Activated naive CD4-positive, alpha-beta T cell treated with anti-CD3 and anti-CD28 coated beads, Interleukin-2, amount 50 U/mL, for 72 hours (primary cell): ENCODE results near the gene SMIM1. TPM values are rescaled to one million over a fixed set of nuclear protein-coding genes. Genes with fewer than 3 reads are reported as not detected.
"Not testable (repeated sequence)": the region's sequence is repeated elsewhere in the genome, so short reads cannot be mapped to it uniquely, and the experiment has no call there.

Source experiments
- ATAC-seq, 2 donors: fragments of 150-1000 bp; cut with Tn5 transposase; 2 replicates each; pipeline ENCODE4 v1.10.0; 2021; ENCODE audit warnings: mild to moderate bottlenecking in 2 of 2, moderate library complexity in 2 of 2
- DNase-seq, 2 donors: peaks; one replicate each; pipeline ENCODE4 v3.0.0; 2021 to 2022; ENCODE audit warnings: low spot score in 2 of 2
- H3K27ac Mint-ChIP-seq, 2 donors: one replicate each; pipeline ENCODE4 v1.8.0; 2022; ENCODE audit warnings: mild to moderate bottlenecking in 2 of 2, mixed read lengths in 2 of 2
- H3K36me3 Mint-ChIP-seq, 2 donors: one replicate each; pipeline ENCODE4 v1.8.0; 2022; ENCODE audit warnings: mixed read lengths in 2 of 2
- H3K9me3 Mint-ChIP-seq, 2 donors: one replicate each; pipeline ENCODE4 v1.8.0; 2022; ENCODE audit warnings: mixed read lengths in 2 of 2
- total RNA-seq, 2 donors: library from RNA; stranded (reverse); gene quantifications; one replicate each; pipeline ENCODE4 v1.2.3, GENCODE V29; 2022

The SMIM1 gene
- total RNA-seq, 2 donors from 2014 or later = 1.0 to 2.7 TPM

DNA sequence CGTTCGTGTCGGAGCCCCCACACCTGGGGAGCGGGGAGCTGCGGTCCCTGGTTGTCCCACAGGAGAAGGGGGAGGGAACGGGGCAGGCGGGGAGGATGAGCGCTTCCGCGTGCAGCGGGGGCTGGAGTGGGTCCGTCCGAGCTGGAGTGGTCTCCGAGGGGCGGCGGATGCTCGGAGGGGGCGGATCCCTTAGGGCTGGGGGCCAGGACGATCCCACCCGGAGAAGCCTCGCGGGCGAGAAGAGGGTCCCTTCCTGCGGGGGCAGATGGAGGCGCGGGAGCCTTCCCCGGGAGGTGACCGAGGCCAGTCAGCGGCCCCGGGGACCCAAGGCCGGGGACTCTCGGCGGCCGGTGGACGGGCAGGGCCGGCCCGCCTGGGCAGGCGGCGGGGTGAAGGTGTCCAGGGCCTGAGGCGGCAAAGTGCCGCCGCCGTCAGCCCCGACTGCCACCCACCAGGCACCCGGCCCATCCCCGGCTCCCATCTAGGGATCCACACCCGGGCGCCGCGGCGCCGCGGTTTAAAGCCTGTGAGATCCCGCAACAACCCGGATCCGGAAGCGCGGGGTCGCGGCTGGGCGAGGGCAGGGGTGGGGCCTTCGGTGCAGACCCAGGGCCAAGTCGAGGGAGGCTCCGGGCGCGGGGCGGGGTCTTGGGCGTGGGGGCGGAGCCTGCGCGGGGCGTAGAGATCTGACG, 25.6 kb upstream of the SMIM1 start:
- Mint-ChIP-seq H3K36me3 (peaks cover 6 to 11% of the 10 kb centered on the region in 2 donors), H3K9me3 (no peaks in the 10 kb centered on the region), H3K27ac (peak overlapping the region; percentile 9 to 85)
- peak; percentile 99 to 100 for ATAC-seq
- peak; percentile 87 to 96 for DNase-seq

DNA sequence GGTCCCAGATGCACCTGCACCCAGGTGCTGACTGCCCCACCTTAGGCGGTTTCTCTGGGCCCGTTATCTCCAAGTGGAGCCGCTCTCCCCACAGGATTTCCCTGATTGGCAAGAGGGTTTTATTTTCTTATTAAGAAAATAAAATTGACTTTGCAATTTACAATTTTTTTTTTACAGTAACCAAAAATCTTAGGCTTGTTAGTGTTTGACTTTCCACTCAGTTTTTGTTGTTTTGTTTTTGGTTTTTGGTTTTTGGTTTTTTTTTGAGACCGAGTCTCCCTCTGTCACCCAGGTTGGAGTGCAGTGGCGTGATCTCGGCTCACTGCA, 25.1 kb upstream of the SMIM1 start:
- no peak for DNase-seq
- no peaks in the 10 kb centered on the region for H3K9me3 Mint-ChIP-seq
- H3K36me3 Mint-ChIP-seq = peaks cover 6 to 11% of the 10 kb centered on the region in 2 donors
- no peak overlapping the region for H3K27ac Mint-ChIP-seq
- ATAC-seq = no peak

DNA sequence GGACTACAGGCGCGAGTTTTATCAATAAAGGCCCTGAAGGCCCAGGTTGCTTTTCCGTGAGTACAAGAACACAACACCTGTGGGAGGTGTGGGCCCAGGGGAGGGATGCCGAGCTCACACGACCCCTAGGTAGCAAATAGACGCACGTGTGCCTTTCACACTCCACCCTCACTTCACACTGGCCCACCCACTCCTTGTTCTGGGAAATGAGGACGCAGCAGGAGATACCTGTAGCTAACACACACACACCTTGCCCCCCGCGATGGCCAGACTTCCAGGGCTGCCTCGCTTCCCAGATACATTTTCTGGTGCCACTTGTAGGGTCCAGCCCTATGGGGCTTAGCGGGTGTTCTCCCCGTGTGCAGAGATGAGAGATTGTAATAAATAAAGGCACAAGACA, 24.6 kb upstream of the SMIM1 start:
- DNase-seq (no peak), ATAC-seq (no peak)
- Mint-ChIP-seq H3K36me3 (peaks cover 6 to 11% of the 10 kb centered on the region in 2 donors), H3K9me3 (no peaks in the 10 kb centered on the region), H3K27ac (peak overlapping the region in 1 of 2 donors; percentile 17)

DNA sequence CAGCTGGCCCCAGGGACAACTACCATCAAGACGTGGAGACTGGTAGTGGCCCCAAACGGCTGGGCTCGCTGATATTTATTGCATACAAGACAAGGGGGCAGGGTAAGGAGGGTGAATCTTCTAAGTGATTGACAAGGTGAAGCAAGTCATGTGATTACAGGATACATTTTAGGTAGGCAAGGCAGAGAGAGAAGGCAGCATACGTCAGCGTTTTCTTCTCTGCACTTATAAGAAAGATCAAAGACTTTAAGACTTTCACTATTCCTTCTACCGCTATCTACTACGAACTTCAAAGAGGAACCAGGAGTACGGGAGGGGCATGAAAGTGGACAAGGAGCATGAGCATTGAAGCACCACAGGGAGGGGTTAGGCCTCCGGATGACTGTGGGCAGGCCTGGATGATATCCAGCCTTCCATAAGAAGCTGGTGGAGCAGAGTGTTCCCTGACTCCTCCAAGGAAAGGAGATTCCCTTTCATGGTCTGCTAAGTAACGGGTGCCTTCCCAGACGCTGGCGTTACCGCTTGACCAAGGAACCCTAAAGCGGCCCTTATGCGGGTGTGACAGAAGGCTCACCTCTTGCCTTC, 24.1 kb upstream of the SMIM1 start:
- not testable (repeated sequence) for H3K27ac Mint-ChIP-seq, H3K9me3 Mint-ChIP-seq, ATAC-seq, DNase-seq
- H3K36me3 Mint-ChIP-seq = peaks cover 6 to 11% of the 10 kb centered on the region in 2 donors

DNA sequence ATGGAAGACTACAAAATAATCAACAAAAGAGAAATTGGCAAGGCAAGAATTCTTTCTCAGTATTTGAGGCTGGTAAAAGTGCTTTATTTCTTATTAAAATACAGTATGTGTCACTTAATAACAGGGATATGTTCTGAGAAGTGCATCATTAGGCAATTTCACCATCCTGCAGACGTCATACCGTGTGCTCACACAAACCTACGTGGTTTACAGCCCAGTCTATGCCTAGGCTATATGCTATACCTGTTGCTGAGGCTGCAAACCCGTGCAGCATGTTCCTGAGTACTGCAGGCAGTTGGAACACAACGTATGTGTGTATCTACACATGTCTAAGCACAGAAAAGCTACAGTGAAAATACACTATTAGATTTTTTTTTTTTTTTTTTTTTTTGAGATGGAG, 23.0 kb upstream of the SMIM1 start:
- no peaks in the 10 kb centered on the region for H3K9me3 Mint-ChIP-seq
- peaks cover 6 to 11% of the 10 kb centered on the region in 2 donors for H3K36me3 Mint-ChIP-seq
- DNase-seq (no peak), ATAC-seq (no peak)
- no peak overlapping the region for H3K27ac Mint-ChIP-seq

DNA sequence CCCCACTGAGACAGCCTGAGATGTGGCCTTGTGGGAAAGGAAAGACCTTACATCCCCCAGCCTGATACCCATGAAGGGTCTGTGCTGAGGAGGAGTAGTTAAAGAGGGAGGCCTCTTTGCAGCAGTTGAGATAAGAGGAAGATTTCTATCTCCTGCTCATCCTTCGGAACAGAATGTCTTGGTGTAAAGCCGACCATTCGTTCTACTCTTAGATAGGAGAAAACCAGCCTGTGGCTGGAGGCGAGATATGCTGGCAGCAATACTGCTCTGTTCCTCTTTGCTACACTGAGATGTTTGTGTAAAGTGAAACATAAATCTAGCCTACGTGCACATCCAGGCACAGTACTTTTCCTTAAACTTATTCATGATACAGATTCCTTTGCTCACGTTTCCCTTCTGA, 21.8 kb upstream of the SMIM1 start:
- no peak overlapping the region for H3K27ac Mint-ChIP-seq
- H3K36me3 Mint-ChIP-seq = peaks cover 0 to 5% of the 10 kb centered on the region in 2 donors
- DNase-seq = no peak
- H3K9me3 Mint-ChIP-seq = no peaks in the 10 kb centered on the region
- ATAC-seq = no peak

DNA sequence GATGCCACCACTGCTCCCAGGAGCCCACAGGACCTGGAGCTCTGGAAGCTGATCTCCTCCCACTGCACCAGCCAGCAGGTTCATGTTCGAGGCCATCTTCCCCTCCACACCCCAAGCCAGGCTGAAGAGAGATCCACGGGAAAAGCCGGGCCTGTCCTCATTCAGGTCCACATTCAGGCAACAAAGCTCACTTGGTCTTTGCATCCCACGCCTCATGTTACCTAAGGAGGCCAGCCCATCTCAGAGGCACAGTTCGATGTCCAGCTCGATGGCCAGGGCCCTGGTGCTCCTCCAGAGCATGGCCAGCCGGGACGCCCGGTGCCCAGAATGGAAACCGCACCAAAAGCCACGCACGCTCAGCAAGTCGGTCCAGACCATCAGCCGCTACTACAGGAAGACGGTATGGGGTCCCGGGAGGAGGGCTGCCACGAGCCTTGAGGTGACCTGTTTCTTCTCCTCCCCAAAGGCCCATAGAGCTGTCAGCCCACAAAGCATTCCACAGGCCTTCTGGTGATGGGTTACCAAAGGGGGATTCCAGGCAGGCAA, 20.1 kb upstream of the SMIM1 start, which contains the start of gene CCDC27:
Gene CCDC27, plus strand, starts transcription at position 51 of the 546 bp plus-strand sequence. Its CDS starts 32 bp downstream, at position 83.
- Mint-ChIP-seq H3K36me3 (no peaks in the 10 kb centered on the region), H3K9me3 (no peaks in the 10 kb centered on the region), H3K27ac (no peak within 1 kb of the TSS)

DNA sequence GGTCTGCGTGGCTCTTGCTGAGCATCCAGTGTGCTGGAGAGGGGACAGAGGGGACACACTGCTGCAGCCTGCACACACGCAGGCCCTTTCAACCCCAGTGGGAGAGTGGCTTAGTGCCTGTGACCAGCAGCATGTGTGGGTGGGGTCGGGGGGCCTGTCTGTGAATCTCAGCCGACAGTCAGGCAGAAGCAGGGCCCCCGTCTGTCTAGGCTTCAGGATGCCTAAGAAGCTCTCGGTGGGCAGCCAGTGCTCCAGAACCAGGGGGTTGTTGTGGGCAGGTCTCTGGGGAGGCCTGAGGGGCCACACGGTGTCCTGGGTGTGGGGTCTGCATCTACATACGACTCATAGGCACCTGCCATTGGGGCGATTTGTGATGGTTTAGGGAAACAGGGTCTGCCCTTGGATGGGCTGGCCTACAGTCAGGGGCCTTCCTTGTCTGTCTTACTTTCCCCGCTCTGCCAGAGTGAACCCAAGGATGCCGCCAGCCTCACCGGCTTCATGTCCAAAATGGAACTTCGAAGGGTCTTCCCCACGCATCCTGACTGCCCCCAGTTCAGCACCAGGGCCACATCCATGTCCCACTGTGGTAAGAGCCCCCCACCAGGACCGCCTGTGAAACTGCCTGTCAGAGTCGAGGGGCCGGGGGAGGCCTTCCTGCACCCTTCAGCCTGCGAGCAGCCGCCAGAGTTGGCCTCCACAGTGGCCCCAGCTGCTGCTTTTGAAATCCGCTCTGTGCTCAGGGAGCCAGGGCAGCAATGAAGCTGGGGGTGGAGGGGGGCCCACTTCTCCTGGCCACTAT, 18.7 kb upstream of the SMIM1 start:
- DNase-seq (no peak), ATAC-seq (no peak)
- Mint-ChIP-seq H3K9me3 (no peaks in the 10 kb centered on the region), H3K36me3 (no peaks in the 10 kb centered on the region), H3K27ac (no peak overlapping the region)

More for the DNA sequence above, 20.1 kb upstream of the SMIM1 start, which contains the start of gene CCDC27:
- no peak for DNase-seq
- ATAC-seq = no peak

DNA sequence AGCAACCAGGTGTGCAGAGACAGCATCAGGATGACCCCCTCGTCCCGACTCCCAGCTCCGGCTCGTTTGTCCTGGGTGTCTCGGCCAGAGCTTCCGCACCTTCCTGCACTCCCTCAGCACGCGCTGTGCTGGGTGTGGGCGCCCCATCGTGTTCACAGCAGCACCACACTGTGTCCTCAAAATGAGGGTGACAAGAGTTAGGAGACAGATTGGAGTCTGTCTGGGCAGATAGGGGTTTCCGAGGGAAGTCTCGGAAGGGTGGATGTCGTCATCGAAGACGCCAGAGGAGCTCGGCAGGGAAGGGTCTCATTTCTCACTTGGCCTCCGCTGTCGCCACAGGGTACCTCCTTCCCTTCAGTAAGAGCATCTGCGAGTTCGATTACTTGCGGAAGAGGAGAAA, 16.2 kb upstream of the SMIM1 start:
- ATAC-seq (no peak), DNase-seq (no peak)
- Mint-ChIP-seq H3K27ac (no peak overlapping the region), H3K9me3 (no peaks in the 10 kb centered on the region), H3K36me3 (peaks cover 0 to 8% of the 10 kb centered on the region in 2 donors)

DNA sequence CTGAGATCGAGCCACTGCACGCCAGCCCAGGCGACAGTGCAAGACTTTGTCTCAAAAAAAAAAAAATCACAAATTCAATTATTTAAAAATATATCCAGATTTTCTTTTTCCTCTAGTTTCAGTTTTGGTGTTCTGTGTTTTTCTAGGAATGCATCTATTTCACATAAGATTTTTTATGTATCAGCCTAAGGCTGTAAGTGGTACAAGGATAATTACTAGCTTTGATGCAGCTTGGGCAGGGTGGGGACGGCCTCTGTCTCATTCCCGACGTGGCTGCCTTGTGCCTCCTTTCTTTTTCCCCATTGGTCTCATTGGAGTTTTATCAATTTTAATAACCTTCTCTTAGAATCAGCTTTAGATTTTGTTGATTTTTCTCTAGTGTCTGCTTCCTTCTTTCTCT, 13.4 kb upstream of the SMIM1 start:
- no peaks in the 10 kb centered on the region for H3K9me3 Mint-ChIP-seq
- DNase-seq = no peak
- H3K36me3 Mint-ChIP-seq = peaks cover 0 to 8% of the 10 kb centered on the region in 2 donors
- no peak for ATAC-seq
- H3K27ac Mint-ChIP-seq = no peak overlapping the region

DNA sequence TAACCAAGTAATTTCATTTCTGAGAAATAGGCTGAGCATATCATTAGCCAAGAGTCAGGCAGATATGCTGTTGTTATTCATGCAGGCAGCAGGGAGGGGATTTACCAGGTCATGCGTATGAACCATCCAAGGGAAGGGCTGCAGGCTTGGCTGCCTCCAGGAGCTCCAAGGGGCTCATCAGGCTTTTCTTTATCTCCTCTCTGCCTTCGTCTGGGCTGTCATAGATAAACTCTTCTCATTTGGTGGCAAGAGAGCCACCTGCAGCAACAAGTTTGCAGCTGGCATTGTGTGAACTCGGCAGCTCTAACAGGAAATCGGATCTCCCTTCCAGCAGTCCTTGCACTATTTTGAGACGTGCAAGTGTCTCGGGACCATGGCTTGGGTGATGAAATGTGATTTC, 12.8 kb upstream of the SMIM1 start:
- ATAC-seq (no peak), DNase-seq (no peak)
- Mint-ChIP-seq H3K9me3 (no peaks in the 10 kb centered on the region), H3K36me3 (peaks cover 0 to 8% of the 10 kb centered on the region in 2 donors), H3K27ac (no peak overlapping the region)

DNA sequence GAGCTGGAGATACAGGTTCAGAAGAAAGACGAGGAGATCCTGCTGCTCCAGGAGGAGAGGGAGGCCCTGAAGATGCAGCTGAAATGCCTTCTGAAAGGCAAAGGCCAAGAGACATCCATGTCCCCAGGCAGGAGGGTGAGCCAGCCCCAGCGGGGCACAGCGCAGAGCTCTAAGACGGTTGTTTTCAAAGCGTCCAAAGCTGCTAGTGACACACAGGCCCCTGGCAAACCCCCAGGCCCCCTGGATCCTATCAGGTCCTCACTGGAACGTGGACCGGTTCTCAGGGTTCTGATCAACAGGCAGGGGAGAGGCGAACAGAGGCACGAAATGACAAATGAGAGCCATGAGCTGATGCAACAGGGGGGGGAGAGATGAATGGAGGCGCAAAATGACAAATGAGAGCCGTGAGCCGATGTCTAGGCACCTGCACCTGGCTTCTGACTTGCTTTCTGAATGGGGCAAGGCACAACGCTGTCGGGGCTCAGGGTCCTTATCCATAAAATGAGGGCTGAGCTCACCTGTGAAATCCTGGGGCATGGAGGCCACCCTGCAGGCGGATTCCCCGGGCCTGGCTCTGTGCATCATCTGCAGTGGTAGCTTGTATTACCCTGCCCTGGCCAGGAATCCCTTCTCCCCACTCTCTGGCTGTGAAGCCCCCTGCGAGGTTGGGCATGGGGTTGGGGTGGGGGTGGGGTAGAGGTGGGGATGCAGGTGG, 11.1 kb upstream of the SMIM1 start:
- Mint-ChIP-seq H3K36me3 (peaks cover 0 to 8% of the 10 kb centered on the region in 2 donors), H3K27ac (no peak overlapping the region), H3K9me3 (no peaks in the 10 kb centered on the region)
- DNase-seq (no peak), ATAC-seq (no peak)

DNA sequence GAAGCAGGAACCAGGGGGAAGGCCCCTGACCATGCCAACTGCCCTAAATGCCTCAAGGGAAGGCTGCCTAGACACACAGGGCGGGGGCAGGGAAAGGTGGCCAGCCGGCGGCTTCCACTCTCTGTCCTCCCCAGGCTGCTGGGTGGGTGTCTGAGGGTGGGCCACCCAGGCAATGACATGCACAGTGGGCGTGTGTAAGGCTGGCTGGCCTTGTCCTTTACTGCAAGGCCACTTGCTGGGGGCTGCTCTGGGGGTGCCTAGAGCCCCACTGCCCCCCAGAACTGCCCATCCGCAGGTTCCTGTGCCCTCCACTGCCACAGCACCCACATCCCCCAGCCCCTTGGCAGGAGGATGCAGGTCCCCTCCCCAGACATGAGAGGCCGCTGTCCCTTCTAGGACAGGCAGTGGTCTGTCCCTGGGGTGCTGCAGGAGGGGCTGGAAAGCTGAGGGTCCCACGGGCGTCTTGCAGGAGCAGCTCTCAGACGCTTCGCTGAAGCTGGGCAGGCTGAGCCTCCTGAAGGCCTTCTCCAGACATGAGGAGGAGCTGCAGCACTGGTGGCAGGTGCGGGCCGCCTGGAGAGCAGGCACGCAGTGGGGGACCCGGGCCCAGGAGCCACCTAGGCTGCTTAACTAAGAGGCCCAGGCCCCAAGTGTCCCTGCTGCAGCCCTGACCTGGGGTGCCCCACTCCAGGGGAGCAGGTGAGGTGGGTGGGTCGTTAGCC, 10.2 kb upstream of the SMIM1 start:
- Mint-ChIP-seq H3K36me3 (peaks cover 0 to 8% of the 10 kb centered on the region in 2 donors), H3K27ac (no peak overlapping the region), H3K9me3 (no peaks in the 10 kb centered on the region)
- ATAC-seq (no peak), DNase-seq (no peak)

DNA sequence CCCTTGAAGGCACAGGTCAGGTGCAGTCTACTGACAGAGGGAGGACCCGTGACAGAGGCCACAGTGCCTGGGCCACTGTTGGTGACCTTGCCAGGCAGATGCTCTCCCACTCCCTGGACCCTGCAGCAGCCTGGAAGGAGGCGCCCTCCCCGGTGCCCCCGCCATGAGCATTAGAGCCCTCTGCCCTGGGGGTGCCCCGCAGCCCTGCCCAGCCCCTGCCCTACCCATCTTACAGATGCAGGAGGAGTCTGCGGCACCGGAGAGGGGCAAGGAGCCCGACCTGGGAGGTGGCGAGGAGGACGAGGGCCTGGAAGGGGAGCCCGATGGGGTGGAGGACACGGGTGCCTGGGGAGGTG, 9.7 kb upstream of the SMIM1 start:
- Mint-ChIP-seq H3K36me3 (peaks cover 0 to 8% of the 10 kb centered on the region in 2 donors), H3K9me3 (no peaks in the 10 kb centered on the region), H3K27ac (no peak overlapping the region)
- no peak for DNase-seq
- no peak for ATAC-seq

DNA sequence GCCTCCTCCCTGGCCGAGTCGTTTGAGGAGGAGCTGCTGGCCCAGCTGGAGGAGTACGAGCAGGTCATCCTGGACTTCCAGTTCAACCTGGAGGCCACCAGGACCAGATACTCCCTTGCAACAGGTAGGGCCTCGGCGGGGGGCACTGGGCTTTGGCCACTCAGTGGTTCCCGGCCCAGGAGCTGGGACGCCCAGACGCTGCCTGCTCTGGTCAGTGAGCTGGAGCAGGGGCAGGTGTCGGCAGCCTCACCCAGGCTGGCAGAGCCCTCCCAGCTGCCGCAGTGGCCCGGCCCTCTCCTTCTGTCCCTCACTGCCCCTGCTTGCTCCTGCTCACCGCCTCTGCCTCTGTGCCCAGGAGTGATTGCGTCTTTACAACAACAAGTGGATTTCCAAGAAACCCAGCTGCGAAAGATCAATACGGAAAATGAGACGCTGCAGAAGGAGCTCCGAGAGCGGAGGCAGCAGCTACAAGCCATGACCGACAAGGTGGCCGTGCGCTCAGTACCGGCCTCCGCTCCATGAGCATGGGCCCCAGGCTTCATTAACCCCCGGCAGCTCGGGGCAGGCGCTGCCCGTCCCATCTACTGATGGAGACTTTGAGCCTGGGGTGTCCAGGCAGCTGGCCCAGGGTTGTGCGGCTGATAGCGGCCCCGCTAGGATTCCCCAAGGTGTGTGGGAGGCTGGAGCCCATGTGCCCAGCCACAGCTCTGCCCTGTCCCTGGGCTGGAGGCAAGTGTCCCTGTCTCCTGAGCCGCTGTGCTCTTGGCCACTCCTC, 9.0 kb upstream of the SMIM1 start:
- no peak for ATAC-seq
- DNase-seq = no peak
- Mint-ChIP-seq H3K36me3 (peaks cover 0 to 8% of the 10 kb centered on the region in 2 donors), H3K27ac (no peak overlapping the region), H3K9me3 (no peaks in the 10 kb centered on the region)
